ENCODE results near the gene EFCAB12.

The EFCAB12 gene

DNA sequence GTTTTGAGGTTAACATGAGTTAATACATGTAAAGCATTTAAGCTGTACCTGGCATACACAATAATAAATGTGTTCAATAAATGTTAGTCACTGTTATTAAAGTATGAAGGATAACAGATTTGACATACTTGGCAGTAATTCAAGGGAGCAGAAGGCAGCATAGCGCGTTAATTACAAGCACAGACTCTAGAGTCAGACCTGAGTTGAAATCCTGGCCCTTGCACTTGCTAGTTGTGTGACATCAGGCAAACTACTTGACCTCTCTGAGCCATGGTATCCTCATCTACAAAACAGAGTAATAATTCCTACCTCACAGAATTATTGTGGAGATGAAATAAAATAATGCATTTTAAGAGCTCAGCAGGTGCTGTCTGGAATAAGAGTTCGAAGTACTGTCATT, 17.0 kb upstream of the EFCAB12 start:
- DNase-seq (ENCODE audit: low read depth in 2 of 2): no peak

DNA sequence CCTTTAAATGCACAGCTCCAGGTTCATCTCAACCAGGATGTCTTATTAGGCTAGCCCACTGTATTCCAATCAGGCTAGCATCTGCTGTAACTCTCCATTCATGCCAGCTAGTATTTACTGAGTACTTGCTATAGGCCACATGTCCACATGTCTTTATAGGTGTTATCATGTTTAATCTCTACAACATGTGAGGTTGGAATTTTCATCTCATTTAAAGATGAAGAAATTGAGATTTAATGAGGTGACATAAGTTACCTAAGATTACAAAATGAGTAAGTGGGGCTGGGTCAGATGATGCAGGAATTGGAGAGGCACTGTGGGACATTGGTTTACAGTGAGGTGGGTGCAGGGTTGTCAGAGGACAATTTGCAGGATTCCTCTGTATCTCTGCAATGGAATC, 14.5 kb upstream of the EFCAB12 start:
- DNase-seq (ENCODE audit: low read depth in 2 of 2): no peak

DNA sequence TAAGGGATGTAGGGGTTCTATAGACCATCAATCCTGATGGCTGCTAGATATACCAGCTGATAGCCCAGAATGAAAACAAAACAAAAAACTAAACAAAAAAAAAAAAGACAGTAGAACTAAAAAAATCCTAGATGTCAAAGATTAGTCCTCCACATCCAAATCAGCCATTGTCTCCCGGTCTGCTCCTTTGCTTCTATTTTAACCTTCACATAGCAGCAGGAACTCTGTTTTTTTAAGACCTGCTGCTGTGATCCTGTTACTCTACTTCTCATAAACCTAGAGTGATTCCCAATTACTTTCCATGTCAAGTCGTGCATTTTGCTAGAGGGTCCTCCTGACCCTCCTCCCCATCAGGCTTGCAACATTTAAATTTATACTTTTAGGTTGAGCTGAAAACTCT, 14.1 kb upstream of the EFCAB12 start:
- DNase-seq (ENCODE audit: low read depth in 2 of 2): no peak

DNA sequence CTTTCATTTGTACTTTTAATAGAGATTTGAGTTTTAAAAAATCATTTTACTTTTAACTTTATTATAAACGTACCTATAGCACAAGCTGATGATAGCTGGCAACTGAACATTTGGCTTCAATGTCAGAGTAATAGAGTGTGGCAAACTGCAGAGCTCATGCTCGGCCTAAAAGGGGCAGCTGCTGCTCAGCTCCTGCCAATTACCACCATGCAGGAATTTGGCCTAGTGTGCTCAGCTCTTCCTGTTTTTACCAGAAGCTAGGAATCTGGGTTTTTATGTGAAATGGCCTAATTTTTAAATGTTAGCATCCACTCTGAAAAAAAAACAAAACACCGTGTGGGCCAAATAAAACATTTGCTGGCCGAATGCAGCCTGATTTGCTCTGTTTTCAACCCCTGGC, 13.3 kb upstream of the EFCAB12 start:
- DNase-seq (ENCODE audit: low read depth in 2 of 2): no peak

DNA sequence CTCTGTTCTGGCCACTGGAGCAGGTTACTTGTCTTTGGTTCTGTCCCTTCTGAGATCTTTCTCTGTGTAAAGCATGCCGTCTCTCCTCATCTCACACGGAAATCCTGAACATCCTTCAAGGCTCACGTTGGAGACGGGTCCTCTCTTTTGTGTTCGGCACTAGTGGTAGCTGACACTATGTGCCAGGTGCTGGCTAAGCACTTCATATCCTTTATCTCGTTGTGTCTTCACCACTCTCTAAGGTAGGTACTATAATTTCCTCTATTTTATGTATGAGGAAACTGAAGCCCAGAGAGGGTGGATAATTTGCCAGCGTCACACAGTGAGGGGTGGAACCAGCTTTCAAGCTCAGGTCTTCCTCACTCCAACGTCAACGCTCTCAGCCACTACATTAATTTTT, 12.8 kb upstream of the EFCAB12 start:
- no peak for DNase-seq (ENCODE audit: low read depth in 2 of 2)

DNA sequence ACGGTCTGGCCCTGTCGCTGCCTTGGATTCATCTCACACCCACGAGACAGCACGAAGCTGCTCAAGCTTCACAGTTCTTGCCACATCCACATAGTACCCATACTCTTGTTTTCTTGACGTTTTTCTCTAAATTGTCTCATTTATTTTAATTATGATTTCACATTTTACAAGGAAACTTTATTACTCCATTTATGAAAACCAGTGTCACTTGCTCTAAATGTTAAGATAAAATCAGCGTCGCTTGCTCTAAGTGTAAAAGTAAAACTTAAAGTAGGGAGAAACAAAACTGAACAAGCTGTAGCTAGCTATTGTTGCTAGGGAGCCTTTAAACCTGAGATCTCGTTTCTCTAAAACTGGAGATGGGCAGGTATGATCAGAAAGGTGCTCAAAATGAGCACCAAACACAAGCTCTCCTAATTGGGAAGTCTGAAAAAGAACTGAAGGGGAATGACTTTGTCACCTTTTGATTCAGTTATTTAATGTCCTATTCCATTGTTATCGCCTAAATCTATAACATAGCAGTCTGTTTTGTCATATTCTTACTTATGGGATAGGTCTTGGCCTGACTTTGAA, 12.3 kb upstream of the EFCAB12 start:
- no peak for DNase-seq (ENCODE audit: low read depth in 2 of 2)

DNA sequence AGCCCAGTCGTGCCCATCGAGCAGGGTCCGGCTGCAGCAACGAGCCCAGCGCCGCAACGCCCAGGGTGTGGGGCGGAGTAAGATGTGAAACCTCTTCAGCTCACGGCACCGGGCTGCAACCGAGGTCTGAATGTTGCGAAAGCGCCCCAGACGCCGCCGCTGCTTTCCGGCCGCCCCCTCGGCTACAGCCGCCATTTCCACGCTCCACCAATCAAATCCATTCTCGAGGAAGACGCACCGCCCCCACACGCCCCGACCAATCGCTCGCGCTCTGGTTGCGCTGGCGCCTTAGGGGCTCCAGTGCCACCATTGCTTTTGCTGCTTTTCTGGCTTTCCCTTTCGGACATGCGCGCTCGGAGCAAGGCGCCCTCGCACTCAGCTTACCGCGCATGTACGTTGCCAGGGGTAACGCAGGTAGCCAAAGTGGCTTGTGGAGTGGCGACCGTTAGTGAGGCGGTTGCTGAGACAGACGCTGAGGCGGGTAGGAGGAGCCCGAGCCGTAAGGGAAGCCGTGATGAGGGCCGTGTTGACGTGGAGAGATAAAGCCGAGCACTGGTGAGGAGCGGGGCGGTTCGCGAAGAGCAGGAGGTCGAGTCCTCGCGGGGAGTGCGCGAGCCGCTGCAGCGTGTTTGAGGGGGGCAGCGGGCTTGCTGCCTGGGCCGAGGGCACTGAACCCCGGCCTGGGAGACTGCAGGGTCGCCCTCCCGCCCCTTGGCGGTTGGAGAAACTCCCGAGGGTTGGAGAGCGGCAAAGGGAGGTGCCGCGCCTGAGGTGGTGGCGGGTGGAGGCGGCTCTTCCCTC, 11.6 kb upstream of the EFCAB12 start, which contains the start of the genes IFT122 and MBD4:
IFT122 (plus strand) TSS at position 408 of the 801 bp plus-strand sequence; CDS start at position 515, 107 bp downstream.
MBD4 (minus strand) TSS at position 132 of the 801 bp plus-strand sequence; CDS start at position 17, 115 bp downstream.
- DNase-seq (ENCODE audit: low read depth in 2 of 2): peak; percentile 96 to 97

DNA sequence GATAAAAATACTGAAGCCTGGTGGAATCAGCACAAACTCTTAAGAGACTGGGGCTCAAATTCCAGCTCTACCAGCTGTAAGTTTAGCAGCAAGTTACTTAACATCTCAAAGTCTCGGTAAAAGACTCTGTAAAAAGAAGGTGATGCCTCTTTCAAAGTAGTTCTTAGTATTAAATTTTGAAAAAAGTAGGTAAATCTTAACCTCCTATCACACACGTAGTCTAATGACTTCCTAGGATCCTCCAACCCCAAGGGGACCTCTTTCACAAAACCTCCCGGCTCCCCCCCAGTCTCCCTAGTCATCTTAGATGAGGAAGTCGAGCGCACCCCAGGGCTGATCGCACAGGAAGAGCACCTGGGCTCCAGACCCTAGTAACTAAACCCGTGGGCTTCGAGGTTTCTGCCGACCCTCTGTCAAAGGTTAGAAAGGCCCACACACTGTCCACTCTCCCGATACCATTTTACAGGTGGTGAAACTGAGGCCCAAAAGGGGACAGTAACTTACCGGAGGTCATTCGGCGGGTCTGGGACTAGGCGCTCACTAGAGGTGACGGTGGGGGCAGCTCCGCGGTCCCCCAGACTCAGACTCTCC, 10.9 kb upstream of the EFCAB12 start:
- DNase-seq (ENCODE audit: low read depth in 2 of 2): no peak

DNA sequence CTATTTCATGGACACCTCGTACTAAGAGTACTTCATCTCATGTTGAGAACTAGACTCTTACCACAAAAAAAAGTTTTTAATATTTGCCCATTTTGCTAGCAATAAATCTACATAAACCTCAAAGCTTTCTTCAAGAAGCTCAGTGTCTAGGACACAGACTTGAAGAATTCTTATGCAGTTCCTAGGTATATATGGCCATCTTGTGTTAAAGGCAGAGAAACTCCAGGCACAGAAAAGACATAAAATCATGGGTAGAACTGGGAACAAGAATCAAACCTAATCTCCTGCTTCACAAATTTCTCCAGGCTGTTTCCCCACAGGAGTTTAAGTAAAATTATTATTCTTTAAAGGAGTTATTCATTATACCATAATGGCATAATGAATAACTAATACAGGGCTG, 6.9 kb upstream of the EFCAB12 start:
- no peak for DNase-seq (ENCODE audit: low read depth in 2 of 2)

DNA sequence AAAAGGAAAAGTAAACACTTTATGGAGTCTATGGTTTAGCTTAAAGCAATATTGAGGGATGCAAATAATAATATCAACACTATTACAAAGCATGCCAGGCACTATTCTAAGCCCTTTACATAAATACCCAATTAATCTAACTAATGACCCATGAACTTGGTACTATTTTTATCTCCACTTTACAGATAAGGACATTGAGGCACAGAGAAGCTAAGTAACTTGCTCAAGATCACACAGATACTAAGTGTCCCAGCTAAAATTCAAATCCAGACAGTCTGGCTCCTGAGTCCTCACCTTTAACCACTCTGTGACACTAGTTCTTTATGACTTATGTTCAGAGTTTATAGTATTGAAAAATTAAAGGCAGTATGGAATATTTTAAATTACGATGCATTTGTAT, 5.7 kb upstream of the EFCAB12 start:
- no peak for DNase-seq (ENCODE audit: low read depth in 2 of 2)

DNA sequence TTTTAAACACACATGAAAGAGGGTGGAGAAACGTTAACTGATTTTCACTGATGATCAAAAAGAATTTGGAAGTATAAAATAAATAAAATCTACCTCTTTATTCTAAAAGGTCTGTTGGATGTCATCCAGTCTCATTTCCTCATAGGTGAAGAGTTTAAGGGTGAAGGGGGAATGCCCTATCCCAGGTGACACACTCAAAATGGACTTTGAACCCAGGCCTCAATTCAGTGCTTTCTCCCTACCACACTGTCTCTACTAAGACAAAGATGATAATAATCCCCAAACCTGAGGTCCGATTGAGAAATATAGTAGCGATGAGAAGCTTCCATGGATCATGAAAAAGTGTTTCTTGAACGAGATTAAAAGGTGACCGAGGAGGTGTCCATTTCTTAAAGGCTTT, 5.1 kb upstream of the EFCAB12 start:
- DNase-seq (ENCODE audit: low read depth in 2 of 2): no peak

DNA sequence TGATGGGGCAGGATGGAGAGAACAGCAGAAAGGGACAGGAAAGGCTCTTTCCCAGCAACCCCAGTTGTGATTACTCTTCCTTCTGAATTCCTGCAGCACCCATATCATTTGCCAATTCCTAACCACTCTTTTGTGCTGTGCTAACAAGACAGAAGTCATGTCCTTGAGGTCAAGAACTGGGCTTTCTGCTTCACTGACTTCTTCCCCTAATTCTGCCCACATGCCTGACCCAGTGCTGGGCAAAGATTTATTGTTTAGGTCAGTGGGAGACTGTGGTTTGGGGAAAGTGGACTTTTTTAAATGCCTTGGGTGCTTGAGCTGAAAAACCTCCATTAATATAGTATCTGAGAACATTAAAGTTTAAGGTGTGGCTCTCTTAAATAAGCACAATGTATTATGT, 4.2 kb upstream of the EFCAB12 start:
- DNase-seq (ENCODE audit: low read depth in 2 of 2): no peak

DNA sequence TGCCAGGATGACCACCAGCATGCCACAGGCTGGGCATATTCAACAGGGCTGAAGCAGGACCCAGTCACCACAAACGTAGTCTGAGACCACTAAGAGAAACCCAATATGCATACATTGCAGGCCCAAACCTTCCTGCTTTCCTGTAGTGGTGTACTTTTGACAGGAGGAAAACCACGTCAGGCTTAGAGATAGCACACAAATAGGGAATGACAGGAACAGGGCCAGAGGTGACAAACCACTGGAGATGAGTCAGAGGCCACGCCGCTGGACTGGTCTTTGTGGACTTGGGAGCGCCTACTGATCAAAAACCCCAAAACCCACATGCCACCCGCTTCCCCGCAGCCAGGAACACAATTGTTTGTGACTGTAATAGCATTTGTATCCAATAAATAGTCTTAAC, 3.6 kb upstream of the EFCAB12 start:
- no peak for DNase-seq (ENCODE audit: low read depth in 2 of 2)

DNA sequence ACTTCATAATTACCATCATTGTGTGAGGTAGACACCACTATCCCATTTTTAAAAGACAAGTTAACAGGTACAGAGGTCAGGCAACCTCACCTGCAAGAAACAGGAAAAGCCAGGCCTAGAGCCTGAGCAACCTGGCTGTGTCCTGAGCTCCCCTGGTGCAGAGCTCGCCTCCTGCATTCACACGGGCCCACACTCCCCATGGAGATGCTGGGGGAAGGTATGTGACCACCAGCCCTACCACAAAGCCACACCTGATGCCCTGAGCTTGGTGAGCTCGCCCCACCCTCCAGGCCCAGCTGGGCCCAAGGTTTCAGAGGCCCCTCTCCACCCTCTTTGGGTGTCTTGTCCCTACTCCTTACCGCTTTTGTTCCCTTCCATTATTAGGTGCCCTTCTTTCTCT, 1.2 kb upstream of the EFCAB12 start:
- DNase-seq (ENCODE audit: low read depth in 2 of 2): no peak

DNA sequence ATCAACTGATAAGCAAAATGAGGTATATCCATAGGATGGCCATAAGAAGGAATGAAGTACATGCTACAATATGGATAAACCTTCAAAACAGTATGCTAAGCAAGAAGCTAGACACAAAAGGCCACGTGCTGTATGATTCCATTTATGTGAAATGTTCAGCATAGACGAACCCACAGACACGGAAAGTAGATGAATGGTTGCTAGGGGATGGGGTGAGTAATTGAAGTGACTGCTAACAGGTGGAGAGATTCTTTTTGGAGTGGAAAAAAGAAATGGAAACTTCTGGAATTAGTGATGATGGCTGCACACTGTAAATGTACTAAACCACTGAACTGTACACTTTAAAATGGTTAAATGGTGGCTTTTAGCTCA, 630 bp upstream of the EFCAB12 start:
- no peak for DNase-seq (ENCODE audit: low read depth in 2 of 2)

DNA sequence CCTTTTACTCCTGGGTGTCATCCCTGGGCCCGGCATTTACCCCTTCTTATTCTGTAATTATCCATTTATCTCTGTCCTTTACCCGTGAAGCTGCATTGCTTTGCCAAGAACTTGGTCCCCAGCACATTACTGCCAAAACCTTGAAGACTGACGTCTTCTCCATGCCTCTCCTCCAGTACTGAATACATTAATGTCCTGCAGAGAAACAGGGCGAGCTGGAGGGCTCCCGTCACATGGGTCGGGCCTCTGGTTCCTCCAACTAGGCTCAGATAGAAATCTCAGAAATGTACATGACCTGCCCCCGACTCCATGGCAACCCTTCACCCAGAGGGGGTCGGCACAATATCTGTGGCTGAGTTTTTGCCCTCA, 445 bp downstream of the EFCAB12 start:
- DNase-seq (ENCODE audit: low read depth in 2 of 2): no peak

DNA sequence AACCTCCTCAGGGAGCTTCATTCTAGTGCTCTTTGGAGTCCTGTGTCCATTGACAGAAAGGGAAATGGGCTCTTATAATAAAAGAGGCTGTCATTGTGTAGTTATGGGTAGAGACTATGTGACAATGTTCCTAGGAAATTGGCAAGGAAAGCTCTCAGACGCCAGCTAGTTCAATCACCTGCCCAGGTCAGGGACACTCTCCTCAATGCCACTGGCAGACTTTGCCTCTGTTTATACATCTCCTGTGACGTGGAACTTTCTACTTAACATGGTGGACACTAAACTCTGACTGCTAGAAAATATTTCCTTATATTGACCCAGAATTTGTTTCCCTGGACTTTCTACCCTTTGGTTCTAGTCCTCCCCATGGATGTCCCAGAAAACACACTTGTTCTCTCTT, 2.8 kb downstream of the EFCAB12 start:
- no peak for DNase-seq (ENCODE audit: low read depth in 2 of 2)

DNA sequence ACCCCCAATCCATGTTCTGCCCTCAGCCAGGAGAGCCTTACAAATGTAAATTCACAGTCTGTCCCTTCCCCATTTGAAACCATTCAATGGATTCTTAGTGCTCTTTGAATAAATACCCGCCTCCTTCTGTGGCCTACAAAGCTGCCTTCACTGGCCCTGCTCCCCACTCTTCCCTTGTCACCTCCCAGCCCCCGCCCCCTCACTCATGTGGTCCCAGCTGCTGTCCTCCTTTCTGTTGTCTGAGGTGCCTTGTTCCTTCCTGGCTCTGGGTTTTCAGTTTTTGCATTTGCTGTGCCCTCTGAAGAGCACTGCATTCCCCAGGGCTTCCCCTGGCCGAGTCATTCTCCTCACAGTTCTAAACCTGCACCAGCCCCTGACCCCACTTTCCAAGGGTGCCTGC, 3.2 kb downstream of the EFCAB12 start:
- DNase-seq (ENCODE audit: low read depth in 2 of 2): no peak

DNA sequence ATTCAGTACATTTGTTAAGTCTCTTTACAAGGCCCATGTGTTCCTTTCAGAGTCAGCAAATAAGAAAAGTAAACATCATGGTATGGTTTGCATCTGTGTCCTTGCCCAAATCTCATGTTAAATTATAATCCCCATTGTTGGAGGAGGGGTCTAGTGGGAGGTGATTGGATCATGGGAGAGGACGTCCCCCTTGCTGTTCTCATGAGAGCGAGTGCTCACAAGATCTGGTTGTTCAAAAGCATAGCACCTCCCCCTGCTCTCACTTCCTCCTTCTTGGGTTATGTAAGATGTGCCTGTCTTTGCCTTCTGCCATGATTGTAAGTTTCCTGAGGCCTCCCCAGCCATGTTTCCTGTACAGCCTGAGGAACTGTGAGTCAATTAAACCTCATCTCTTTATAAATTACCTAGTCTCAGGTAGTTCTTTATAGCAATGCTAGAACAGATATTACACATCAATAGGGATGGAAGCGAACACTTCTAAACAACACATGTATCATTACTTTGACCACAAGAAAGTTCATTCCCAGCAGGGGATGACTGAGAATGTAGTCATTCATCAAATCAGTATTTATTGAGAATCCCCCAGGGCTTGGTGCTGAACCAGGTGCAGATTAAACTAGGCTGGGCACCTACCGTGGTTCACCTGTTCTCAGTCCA, 4.1 kb downstream of the EFCAB12 start:
- no peak for DNase-seq (ENCODE audit: low read depth in 2 of 2)

DNA sequence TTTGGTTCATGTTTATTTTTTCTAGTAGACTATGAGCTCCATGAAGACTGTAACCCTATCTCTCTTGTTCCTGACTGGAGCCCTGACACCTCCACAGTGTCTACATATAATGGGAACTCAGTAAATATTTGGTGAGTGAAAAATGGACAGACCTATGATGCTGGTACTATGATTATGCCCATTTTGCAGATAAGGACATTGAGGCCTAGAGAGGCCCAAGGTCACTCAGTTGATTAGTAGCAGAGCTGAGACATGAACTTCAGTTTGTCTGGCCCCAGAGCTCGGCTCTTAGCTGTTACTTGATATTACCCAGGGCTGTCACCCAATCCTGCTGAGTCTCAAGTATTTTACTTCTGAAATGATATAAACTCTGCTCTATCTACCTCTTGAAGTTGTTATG, 5.5 kb downstream of the EFCAB12 start:
- no peak for DNase-seq (ENCODE audit: low read depth in 2 of 2)

DNA sequence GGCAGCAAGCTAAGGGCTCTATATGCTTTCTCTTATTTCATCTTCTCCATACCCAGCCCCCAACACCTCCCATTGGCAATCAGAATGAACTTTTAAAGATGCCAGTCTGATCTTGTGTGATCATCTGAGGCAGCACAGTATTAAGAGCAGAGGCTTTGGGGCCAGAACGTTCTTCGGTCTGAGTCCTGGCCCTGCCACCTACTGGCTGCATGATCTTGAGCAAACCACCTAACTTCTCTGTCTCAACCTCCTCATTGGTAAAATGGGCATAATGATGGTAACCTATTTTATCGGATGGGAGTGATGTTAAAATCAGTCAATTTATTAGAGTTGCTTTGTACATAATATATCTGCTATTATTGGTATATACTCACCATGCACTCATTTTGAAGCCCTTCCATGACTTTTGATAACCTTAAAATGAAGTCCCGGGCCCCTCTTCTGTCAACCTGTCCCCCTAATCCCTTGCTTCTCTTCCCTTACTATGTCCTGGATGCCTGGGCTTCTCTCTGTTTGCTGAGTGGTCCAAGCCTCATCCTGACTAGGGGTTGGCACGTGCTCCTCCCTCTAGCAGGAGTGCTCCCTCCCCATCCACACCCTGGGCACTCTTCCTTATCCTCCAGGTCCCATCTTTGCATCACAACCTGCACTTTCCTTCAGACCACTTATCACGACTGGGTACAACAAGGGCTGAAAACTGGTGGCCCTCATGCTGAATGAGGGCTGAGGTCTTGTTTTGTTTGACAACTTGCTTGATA, 6.3 kb downstream of the EFCAB12 start:
- DNase-seq (ENCODE audit: low read depth in 2 of 2): no peak

All from stimulated activated CD4-positive, alpha-beta T cell treated with anti-CD3 and anti-CD28 coated beads, Interleukin-1b, Interleukin-23, amount 100 ng/mL, for 4 hours (primary cell).